GM12874 (cell line): ENCODE data around the gene TCF3.

Experiments used
- TF ChIP-seq, protein P1 (sequence below): IDR thresholded peaks from 2 replicates; pipeline ENCODE4 v1.5.1; 2011; ENCODE audit warnings: low read depth, mild to moderate bottlenecking, control low read depth, low read length, moderate library complexity; ENCODE audit not compliant: insufficient read depth

Gene TCF3

DNA sequence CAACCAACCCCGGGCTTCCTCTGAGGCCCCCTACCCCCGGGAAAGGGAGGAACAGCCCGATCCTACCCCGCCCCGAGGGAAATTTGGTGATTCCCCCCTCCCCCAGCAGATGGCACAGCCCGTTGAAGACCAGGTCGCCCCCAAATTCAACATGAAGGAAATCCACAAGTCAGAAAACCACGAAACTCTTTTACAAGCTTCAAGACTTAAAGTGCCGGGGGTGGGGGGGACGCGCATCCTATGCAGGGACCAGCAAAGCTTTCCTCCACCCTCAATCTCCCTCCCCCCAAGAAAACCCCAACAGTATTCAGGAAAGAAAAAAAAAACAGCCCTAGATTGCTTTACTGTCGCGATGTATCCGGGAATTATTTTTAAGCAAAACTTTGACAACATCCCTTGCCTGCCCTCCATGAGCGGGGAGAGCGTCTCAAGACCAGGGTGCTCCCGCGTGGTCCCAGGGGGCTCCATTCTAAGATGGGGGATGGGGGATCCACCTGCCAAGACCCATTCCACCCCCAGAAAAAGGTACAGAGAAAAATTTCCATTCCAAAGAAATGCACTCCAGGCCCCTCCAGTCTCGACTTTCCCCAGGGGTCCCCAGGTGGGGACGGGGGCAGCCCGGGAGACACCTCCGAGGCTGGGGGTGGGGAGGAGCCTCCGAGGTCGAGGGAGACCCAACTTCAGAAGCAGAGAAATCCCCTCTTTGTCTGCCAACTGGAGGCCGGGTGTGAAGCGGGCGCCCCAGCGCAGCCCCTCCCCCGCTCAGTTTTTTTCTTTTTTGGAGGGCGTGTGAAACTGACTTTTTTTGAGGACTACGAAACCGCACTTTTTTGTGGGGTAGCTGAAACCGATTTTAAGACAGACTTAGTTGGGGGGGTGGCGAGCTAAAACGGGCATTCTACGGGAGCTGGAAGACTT, 1.5 kb downstream of the TCF3 start:
- TF ChIP-seq, protein P1, sequence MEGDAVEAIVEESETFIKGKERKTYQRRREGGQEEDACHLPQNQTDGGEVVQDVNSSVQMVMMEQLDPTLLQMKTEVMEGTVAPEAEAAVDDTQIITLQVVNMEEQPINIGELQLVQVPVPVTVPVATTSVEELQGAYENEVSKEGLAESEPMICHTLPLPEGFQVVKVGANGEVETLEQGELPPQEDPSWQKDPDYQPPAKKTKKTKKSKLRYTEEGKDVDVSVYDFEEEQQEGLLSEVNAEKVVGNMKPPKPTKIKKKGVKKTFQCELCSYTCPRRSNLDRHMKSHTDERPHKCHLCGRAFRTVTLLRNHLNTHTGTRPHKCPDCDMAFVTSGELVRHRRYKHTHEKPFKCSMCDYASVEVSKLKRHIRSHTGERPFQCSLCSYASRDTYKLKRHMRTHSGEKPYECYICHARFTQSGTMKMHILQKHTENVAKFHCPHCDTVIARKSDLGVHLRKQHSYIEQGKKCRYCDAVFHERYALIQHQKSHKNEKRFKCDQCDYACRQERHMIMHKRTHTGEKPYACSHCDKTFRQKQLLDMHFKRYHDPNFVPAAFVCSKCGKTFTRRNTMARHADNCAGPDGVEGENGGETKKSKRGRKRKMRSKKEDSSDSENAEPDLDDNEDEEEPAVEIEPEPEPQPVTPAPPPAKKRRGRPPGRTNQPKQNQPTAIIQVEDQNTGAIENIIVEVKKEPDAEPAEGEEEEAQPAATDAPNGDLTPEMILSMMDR = 0 out of 2 replicates have a peak, but pooled peaks have one; percentile 25

DNA sequence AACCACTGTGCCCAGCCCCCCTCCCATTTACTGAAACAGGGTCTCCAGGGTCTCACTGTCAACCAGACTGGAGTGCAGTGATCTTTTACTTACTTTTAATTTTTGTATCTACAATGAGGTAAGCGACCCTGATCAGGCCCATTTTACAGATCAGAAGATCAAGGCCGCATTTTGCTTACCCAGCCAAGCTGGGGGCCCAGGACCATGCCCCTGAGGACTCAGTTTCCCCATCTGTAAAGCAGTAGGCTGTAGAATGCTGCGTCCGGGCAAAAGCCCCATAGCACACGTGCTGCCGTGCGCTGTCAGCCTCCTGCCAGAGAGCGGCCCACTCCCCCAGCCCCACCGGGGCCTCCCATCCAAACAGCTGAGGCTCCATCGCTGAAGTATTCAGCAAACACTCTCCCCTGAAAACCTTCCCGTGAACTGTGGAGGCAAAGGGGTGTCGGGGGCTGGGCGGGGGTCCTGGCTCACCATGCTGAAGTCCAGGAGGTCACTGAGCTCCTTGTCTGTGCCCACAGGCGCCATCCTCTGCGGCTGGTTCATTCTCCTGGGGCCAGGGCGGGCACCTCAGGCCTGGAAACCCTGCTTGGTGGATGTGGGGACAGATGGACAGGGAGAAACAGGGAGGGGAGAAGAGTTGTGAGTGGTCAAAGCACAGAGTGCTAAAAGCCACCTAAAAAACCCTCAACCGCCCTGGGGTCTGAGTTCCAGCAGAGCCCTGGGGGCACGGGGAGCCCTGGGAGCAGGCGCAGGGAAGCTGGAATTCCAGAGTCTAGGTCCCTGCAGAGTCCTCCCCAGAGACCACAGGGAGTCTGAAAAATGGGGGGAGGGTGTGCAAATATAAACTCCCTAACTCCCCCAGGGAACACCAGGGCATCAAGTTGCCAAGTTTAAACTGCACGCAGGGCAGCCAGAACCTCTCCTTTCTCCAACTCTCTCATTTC, 2.4 kb downstream of the TCF3 start:
- TF ChIP-seq, protein P1 = no peak

DNA sequence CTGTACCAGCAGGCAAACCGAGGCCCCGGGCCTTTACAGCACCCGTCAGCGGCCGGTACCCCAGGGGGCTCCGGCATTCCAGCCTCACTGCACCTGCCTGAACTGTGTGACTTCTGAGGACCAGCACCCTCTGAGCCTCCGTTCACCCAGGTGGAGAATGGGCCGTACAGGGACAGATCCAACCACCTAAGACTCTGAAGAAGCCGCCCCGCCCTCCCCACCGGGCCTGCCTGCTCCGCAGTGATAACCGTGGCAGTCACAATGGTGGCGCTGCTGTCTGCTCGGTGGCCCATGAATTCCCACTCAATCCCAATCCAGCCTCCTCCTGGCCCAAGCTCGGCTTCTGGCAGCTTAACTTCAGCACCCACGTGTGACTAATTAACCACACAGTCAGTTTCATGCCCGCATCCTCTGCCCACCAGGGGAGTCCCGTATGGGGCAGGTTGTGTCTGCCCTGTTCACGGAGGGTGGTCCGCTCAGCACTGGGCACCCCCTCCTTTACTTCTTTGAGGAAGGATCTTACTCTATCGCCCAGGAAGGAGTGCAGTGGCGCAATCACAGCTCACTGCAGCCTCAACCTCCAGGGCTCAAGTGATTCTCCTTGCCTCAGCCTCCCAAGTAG, 3.4 kb downstream of the TCF3 start:
- TF ChIP-seq, protein P1 = peak; percentile 33; the same call in 1 of the 2 replicates

DNA sequence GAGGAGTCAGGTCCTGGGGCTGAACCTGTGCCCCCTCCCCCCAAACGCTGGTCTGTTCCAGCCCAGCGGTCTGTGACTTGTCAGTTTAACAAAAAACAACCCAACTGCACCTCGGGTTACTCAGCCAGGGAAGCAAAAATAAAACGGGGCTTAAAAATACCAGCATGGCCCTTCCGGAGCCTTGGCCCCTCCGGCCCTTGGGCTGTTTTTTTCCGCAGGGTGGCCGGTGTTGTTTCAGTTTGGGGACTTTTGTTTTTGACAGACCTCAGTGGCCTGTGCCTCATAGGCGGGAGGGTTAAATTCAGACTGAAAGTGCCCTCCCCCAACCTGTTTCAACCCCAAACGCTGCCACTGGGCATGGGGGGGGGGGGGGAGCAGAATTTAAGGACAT, 4.0 kb downstream of the TCF3 start:
- TF ChIP-seq, protein P1 = no peak

DNA sequence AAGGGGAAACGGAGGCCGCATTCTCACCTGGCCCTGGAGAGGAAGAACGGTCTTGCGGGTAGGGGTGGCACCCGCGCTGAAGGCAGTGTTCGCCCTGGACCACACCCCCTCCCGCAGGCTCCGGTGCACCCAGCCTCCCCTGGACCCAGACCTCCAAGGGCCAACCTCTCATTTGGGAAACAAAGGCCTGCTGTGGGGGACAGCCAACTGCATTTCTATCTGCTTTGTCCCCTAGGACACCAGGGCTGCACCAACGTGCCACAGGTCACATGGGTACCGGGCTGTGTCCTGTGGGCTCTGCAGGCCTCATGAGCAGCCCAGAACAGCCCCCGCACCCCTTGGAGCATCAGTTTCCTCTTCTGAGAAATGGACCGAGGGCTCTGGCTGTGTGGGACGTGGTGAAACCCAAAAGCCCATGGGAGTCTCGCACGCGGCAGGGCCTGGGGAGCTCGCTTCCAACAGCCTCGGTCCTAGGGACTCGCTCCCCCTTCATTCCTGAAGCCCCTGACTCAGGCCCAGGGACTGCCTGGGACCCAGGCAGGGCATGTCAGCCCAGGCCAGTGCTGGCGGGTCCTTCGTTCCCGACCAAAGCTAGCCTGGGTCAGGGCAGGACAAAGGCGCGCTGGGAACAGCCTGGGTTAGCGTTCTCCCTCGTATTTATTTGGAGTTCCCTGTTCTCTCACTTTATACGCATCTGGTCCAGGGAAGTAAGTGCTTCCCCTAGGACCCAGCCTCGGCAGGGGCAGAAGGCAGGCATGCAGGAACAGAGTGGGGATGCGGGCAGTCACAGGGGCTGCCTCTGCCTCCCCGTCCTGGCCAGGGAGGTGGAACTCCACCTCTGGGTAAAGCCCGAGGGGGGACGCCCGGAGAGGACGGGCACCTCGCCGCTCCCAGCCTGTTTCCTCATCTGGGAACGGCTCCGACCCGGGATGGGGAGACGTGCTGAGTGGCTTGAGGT, 4.6 kb downstream of the TCF3 start:
- TF ChIP-seq, protein P1 = no peak

DNA sequence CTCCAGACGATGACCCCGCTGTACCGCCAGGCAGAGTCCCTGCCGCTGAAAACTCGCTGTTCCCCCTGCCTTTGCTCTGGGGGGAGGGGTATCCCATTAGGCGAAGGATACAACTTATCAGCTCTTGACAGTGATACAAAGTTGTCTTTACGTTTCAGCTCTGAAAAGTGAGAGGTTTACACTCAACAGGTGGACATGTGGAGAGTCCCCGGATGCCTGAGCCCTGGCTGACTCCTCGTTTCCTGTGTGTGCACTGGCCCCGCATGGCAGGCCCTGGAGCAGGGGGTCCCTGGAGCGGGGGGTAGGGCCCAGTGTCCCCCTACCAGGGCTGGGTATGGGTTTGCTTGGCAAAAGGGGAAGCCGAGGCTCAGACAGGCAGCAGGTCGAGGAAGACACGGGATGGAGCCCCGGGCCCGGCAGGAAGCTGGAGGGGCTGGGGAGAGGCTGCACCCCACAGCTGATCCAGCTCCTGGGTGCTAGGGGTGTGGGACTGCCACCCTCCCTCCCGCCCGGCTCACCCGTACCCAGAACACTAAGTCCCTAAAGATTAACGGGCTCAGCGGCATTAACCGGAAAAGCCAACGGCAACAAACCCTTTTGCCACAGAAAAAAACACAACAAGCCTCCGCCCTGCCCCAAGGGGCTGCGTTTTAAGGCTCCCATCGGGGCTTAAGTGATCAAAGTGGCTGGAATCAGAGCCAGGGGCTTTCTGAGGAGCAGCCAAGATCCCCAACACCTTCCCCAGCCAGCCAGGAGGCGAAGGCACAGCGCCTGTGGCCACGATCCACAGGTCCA, 5.6 kb downstream of the TCF3 start:
- TF ChIP-seq, protein P1 = no peak
